H1 (cell line): ENCODE data around the gene MPEG1. TPM values are rescaled to one million over a fixed set of nuclear protein-coding genes. Genes with fewer than 3 reads are reported as not detected.

Experiments used
- CTCF ChIA-PET: fragments of 300-600 bp; sonication (Branson Sonifier 250); formaldehyde crosslinking; loops from one replicate; lab custom pipeline; 2021; ENCODE audit not compliant: partially characterized antibody; lab: Charles Lee
- POLR2A ChIA-PET: fragments of 300-600 bp; sonication (Branson Sonifier 250); formaldehyde crosslinking; loops from one replicate; lab custom pipeline; 2021; ENCODE audit warnings: inconsistent platforms; ENCODE audit not compliant: partially characterized antibody; lab: Charles Lee
- DNase-seq, 2 experiments: peaks; one replicate each; pipeline versions ENCODE4 v3.0.0 to v3.0.0-alpha.2; 2010 to 2022; ENCODE audit warnings: low spot score in 2 of 2, low read depth in 1 of 2, mixed read lengths in 1 of 2
- FAIRE-seq: peaks from 2 replicates; lab custom pipeline; 2011; peaks lifted over from hg19 to GRCh38; lab: Jason Lieb, UNC
- H2AFZ ChIP-seq: 2 replicates; pipeline ENCODE4 v1.8.1; 2012; ENCODE audit warnings: low read length, inconsistent platforms
- H2AK5ac ChIP-seq: 2 replicates; pipeline ENCODE4 v1.6.1; 2013; ENCODE audit warnings: low read depth, low read length
- H2BK120ac ChIP-seq: replicated peaks from 2 replicates; pipeline ENCODE3; 2013; ENCODE audit warnings: low read depth, low read length, inconsistent platforms
- H2BK12ac ChIP-seq: 2 replicates; pipeline ENCODE4 v1.6.1; 2013; ENCODE audit warnings: low read depth, low read length
- H2BK15ac ChIP-seq: 2 replicates; pipeline ENCODE4 v1.6.1; 2013; ENCODE audit warnings: low read length
- H2BK20ac ChIP-seq: 2 replicates; pipeline ENCODE4 v1.6.1; 2013; ENCODE audit warnings: low read length
- H2BK5ac ChIP-seq: 2 replicates; pipeline ENCODE4 v1.6.1; 2013; ENCODE audit warnings: low read depth, low read length
- H3K14ac ChIP-seq: 2 replicates; pipeline ENCODE4 v1.6.1; 2013; ENCODE audit warnings: inconsistent platforms; ENCODE audit not compliant: insufficient read length
- H3K18ac ChIP-seq: 2 replicates; pipeline ENCODE4 v1.6.1; 2013; ENCODE audit warnings: low read length; ENCODE audit errors: extremely low read depth
- H3K23ac ChIP-seq: 2 replicates; pipeline ENCODE4 v1.6.1; 2013; ENCODE audit warnings: inconsistent platforms; ENCODE audit not compliant: insufficient read length
- H3K23me2 ChIP-seq: 2 replicates; pipeline ENCODE4 v1.6.1; 2013; ENCODE audit warnings: low read depth, low read length
- H3K27ac ChIP-seq: 2 replicates; pipeline ENCODE4 v1.6.1; 2011; ENCODE audit warnings: low read depth, low read length, inconsistent platforms
- H3K27me3 ChIP-seq, 4 experiments: replicated peaks in 1 of 4; 1 replicate in 1 of 4; 2 replicates in 3 of 4; pipeline versions ENCODE4 v1.6.1 to v1.8.1; 2011 to 2013; ENCODE audit warnings: low read length in 3 of 4, mild to moderate bottlenecking in 3 of 4, inconsistent platforms in 2 of 4, mixed read lengths in 2 of 4, moderate library complexity in 1 of 4; ENCODE audit not compliant: control insufficient read depth in 3 of 4, insufficient read depth in 3 of 4; ENCODE audit errors: extremely low read depth in 1 of 4
- H3K36me3 ChIP-seq, 4 experiments: 2 replicates each; pipeline versions ENCODE4 v1.6.1 to v1.8.1; 2011 to 2013; ENCODE audit warnings: mild to moderate bottlenecking in 4 of 4, low read length in 3 of 4, moderate library complexity in 2 of 4, control low read depth in 1 of 4, inconsistent platforms in 1 of 4; ENCODE audit not compliant: insufficient read depth in 4 of 4, control insufficient read depth in 2 of 4
- H3K4ac ChIP-seq: replicated peaks from 2 replicates; pipeline ENCODE3; 2013; ENCODE audit warnings: low read length, low read depth, mixed read lengths, inconsistent platforms; ENCODE audit not compliant: insufficient read length
- H3K4me1 ChIP-seq, 4 experiments: replicated peaks in 1 of 4; 1 replicate in 1 of 4; 2 replicates in 3 of 4; pipeline versions ENCODE4 v1.6.1 to v1.8.1; 2011 to 2013; ENCODE audit warnings: low read length in 3 of 4, inconsistent platforms in 2 of 4, mixed read lengths in 1 of 4; ENCODE audit not compliant: insufficient read depth in 4 of 4, control insufficient read depth in 3 of 4
- H3K4me2 ChIP-seq, 2 experiments: 2 replicates each; pipeline versions ENCODE4 v1.6.1 to v1.8.1; 2011 to 2013; ENCODE audit warnings: low read depth in 2 of 2, low read length in 2 of 2, control low read depth in 1 of 2, inconsistent platforms in 1 of 2, mild to moderate bottlenecking in 1 of 2; ENCODE audit not compliant: insufficient read depth in 1 of 2
- H3K4me3 ChIP-seq, 4 experiments: fragments of 200-600, 300-600 bp in 1 of 4; sonication (generic), shearing (Covaris generic), sonication (Bioruptor Twin) in 1 of 4; 2 replicates each; pipeline versions ENCODE4 v1.5.1 to v1.8.1; 2011 to 2016; ENCODE audit warnings: low read length in 4 of 4, low read depth in 3 of 4, control low read depth in 2 of 4, inconsistent platforms in 2 of 4, mild to moderate bottlenecking in 2 of 4, mixed read lengths in 1 of 4, moderate library complexity in 1 of 4; ENCODE audit not compliant: insufficient read depth in 2 of 4; ENCODE audit errors: extremely low read depth in 1 of 4
- H3K56ac ChIP-seq: replicated peaks from 2 replicates; pipeline ENCODE3; 2013; ENCODE audit warnings: low read depth, mild to moderate bottlenecking, mixed read lengths, low read length, inconsistent platforms; ENCODE audit not compliant: insufficient read length
- H3K79me1 ChIP-seq: 2 replicates; pipeline ENCODE4 v1.6.1; 2013; ENCODE audit warnings: low read depth, low read length, control low read depth
- H3K79me2 ChIP-seq, 2 experiments: 2 replicates each; pipeline versions ENCODE4 v1.6.1 to v1.8.1; 2012 to 2013; ENCODE audit warnings: low read length in 2 of 2, mild to moderate bottlenecking in 2 of 2, inconsistent platforms in 1 of 2; ENCODE audit not compliant: insufficient read depth in 2 of 2, control insufficient read depth in 1 of 2
- H3K9ac ChIP-seq, 4 experiments: replicated peaks in 1 of 4; 1 replicate in 1 of 4; 2 replicates in 3 of 4; pipeline versions ENCODE4 v1.6.1 to v1.8.1; 2011 to 2013; ENCODE audit warnings: low read depth in 3 of 4, low read length in 3 of 4, control low read depth in 2 of 4, mild to moderate bottlenecking in 2 of 4, moderate library complexity in 2 of 4, inconsistent platforms in 1 of 4; ENCODE audit errors: extremely low read depth in 1 of 4
- H3K9me3 ChIP-seq, 2 experiments: 2 replicates each; pipeline versions ENCODE4 v1.6.1 to v1.8.1; 2012 to 2013; ENCODE audit warnings: mild to moderate bottlenecking in 2 of 2, moderate library complexity in 2 of 2, control low read depth in 1 of 2, inconsistent platforms in 1 of 2, low read depth in 1 of 2, low read length in 1 of 2, mixed read lengths in 1 of 2; ENCODE audit not compliant: insufficient read depth in 2 of 2
- H4K20me1 ChIP-seq, 2 experiments: replicated peaks in 1 of 2; 2 replicates each; pipeline versions ENCODE3 to v1.8.1; 2011 to 2013; ENCODE audit warnings: inconsistent platforms in 2 of 2, low read length in 2 of 2, mild to moderate bottlenecking in 1 of 2; ENCODE audit not compliant: insufficient read depth in 2 of 2, control insufficient read depth in 1 of 2
- H4K5ac ChIP-seq: 2 replicates; pipeline ENCODE4 v1.6.1; 2013; ENCODE audit warnings: low read length, low read depth, mixed read lengths, inconsistent platforms; ENCODE audit not compliant: insufficient read length
- H4K8ac ChIP-seq: 2 replicates; pipeline ENCODE4 v1.8.0; 2013; ENCODE audit warnings: mild to moderate bottlenecking, moderate library complexity, low read length, inconsistent platforms; ENCODE audit not compliant: insufficient read depth; ENCODE audit errors: extremely low read depth
- H4K91ac ChIP-seq: replicated peaks from 2 replicates; pipeline ENCODE3; 2013; ENCODE audit warnings: low read length, mixed read lengths, inconsistent platforms; ENCODE audit not compliant: insufficient read length
- SRF ChIP-seq: IDR thresholded peaks from 2 replicates; pipeline ENCODE4 v1.6.1; 2011; ENCODE audit warnings: mild to moderate bottlenecking, low read depth, low read length, moderate library complexity
- WGBS, 2 experiments: shearing (Covaris generic) in 1 of 2; methylation state at CpG; one replicate each; pipeline versions ENCODE4 v1.1.6 to v1.1.7; 2013 to 2015; ENCODE audit warnings: low lambda C conversion rate in 2 of 2, mixed read lengths in 2 of 2, inconsistent platforms in 1 of 2, low coverage in 1 of 2, missing lambda C conversion rate in 1 of 2; ENCODE audit not compliant: insufficient replicate concordance in 2 of 2, insufficient coverage in 1 of 2, insufficient read length in 1 of 2; ENCODE audit errors: extremely low coverage in 1 of 2, missing lambda C conversion rate in 1 of 2; 5-methylcytosine and 5-hydroxymethylcytosine counted together
- polyA plus RNA-seq, 7 experiments: library from polyadenylated mRNA; depleted of rRNA in 3 of 7; stranded (reverse) in 5 of 7; unstranded in 2 of 7; fragments of >200 nt in 5 of 7; fragments of 200-250 nt in 2 of 7; gene quantifications; 1 replicate in 5 of 7; 2 replicates in 1 of 7; 4 replicates in 1 of 7; pipeline versions ENCODE4 v1.2.1 to v1.2.3, GENCODE V29; 2011 to 2013; ENCODE audit warnings: missing spikeins in 2 of 7, mixed read lengths in 2 of 7
- total RNA-seq: library from RNA; stranded (reverse); fragmentation: NEBNext Ultra II Directional; extraction: Animal tissue kit (Norgen Biotek cat#: 25700); gene quantifications from 2 replicates; pipeline ENCODE4 v1.2.1, GENCODE V29; 2021

Gene MPEG1
- total and polyA plus RNA-seq, 2 of the 8 experiments (the other 6 are each of a cell fraction or from before 2014, with no cell fraction given), result not detected

DNA sequence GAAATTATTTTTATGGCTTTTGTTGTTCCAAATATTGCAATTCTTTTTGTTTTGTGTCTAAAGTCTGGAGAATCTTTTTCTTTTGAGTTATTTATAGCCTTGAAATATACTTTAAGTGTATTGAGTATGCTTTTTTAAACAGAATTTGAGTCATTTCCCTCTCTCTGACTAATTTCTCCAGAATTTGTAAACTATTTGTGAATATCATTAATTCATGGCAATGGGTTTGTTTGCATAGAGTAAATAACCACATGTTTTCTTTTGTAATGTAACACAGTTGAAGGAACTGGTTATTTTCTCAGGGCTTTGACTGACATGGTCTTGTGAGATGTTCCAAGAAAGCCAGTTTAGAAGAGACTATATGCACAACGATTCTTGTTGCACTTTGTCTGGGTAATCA, 30.9 kb upstream of the MPEG1 start:
- WGBS, 2 experiments, result 84% methylated on average over 1 of the region's 1 CpG; no CpG with 5 or more reads in 1 of the 2 experiments
- H3K79me1 ChIP-seq, result no peaks in the 10 kb centered on the region
- H4K8ac ChIP-seq, result no peak overlapping the region
- H2BK15ac ChIP-seq, result no peak overlapping the region
- H3K79me2 ChIP-seq, result no peaks in the 10 kb centered on the region
- H3K9ac ChIP-seq, result no peak overlapping the region
- no peak overlapping the region for H2BK5ac ChIP-seq
- no peak overlapping the region for H2BK12ac ChIP-seq
- DNase-seq, result no peak
- H3K4ac ChIP-seq, result no peak overlapping the region
- no peak for TF ChIP-seq SRF
- no peaks in the 10 kb centered on the region for H3K36me3 ChIP-seq
- no peaks in the 10 kb centered on the region for H4K20me1 ChIP-seq
- H4K91ac ChIP-seq, result no peak overlapping the region
- H3K56ac ChIP-seq, result no peak overlapping the region
- no peak overlapping the region for H2AK5ac ChIP-seq
- CTCF ChIA-PET, result interaction anchor here (0.9 kb wide), 1 partner anchor 15 kb away, joined by 4 read pairs; no protein-coding TSS in a partner anchor
- no peak overlapping the region for H3K14ac ChIP-seq
- POLR2A ChIA-PET, result no interaction called here
- peaks cover 9 to 27% of the 10 kb centered on the region in 2 experiments for H3K9me3 ChIP-seq
- no peak overlapping the region for H3K23ac ChIP-seq
- H3K4me1 ChIP-seq, result no peaks in the 10 kb centered on the region
- H3K23me2 ChIP-seq, result no peaks in the 10 kb centered on the region
- no peak overlapping the region for H3K18ac ChIP-seq
- H3K27ac ChIP-seq, result no peak overlapping the region
- no peak overlapping the region for H2BK120ac ChIP-seq
- no peak overlapping the region for H3K4me3 ChIP-seq
- no peak for FAIRE-seq
- H3K27me3 ChIP-seq, result no peaks in the 10 kb centered on the region
- no peak overlapping the region for H3K4me2 ChIP-seq
- H2AFZ ChIP-seq, result no peak overlapping the region
- no peak overlapping the region for H4K5ac ChIP-seq
- H2BK20ac ChIP-seq, result no peak overlapping the region
